M059J (cell line): ENCODE results near the gene AGAP1. TPM values are rescaled to one million over a fixed set of nuclear protein-coding genes. Genes with fewer than 3 reads are reported as not detected.

Experiments used
- DNase-seq: peaks from one replicate; pipeline ENCODE4 v3.0.0-alpha.2; 2012; ENCODE audit warnings: low read depth
- total RNA-seq: library from RNA; depleted of rRNA; stranded (reverse); fragments of >200 nt; shearing (Covaris generic); gene quantifications from 2 replicates; pipeline ENCODE4 v1.2.3, GENCODE V29; 2014

Gene AGAP1
- total RNA-seq, 1 experiment from 2014 or later = 8.7 TPM

DNA sequence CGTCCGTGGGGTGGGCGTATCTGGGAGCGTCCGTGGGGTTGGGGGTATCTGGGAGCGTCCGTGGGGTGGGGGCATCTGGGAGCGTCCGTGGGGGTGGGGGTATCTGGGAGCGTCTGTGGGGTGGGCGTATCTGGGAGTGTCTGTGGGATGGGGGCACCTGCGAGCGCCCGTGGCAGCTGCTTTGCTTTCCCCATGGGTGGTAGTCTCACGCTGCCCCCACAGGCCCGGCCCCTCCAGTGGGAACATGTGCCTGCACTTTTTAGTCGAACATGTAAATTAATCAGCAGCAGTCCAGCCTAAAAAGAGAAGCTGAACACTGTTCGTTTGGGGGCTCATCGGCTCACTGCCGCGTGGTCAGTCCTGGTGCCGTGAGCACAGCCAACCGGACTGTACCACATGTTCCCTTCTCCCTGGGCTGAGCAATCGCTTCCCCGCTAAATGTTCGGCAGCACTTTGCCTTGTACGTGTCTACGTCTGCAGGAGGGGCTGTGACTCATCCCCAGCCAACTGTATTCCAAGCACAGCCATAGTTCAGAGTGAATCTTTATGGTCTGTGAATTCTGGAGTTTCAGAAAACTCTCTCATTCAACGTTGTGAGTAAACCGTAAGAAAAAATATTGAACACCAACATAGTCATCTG, 271.5 kb downstream of the AGAP1 start:
- peak; percentile 59 for DNase-seq

DNA sequence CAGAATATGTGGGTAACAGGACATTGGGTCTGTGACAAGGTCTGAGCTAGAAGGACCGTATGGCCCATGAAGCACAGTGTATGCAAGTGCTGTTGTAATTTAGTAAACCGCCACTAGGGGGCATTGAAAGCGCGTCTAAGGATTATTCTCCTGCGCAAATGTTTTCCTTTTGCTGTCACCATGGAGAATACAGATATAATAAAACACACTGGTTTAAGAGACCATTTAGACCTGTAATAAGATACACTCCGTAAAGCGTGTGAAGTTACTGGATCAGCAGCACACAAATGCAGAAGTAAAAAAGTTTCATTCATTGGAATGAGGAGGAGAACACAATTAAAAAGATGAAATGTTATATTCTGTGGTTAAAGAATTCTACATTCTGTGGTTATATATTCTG, 272.4 kb downstream of the AGAP1 start:
- DNase-seq = peak; percentile 85

DNA sequence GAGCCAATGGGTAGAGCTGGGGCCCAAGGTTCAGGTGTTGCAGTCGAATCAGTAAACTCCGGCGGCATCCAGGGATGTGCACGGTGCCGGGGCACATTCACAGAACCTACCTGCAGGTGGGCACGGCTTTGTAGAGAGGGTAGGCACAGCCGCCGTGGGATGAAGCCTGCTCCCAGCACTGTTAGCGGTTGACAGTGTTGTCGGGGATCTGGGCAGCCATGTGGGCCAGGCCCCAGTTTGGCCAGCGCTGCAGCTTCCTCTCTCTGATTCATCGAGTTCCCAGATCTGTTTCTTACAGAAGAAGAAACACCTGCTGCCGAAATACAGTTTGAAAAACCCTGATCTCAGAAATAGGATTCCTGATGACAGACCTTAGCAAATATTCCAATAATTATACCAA, 274.8 kb downstream of the AGAP1 start:
- no peak for DNase-seq

DNA sequence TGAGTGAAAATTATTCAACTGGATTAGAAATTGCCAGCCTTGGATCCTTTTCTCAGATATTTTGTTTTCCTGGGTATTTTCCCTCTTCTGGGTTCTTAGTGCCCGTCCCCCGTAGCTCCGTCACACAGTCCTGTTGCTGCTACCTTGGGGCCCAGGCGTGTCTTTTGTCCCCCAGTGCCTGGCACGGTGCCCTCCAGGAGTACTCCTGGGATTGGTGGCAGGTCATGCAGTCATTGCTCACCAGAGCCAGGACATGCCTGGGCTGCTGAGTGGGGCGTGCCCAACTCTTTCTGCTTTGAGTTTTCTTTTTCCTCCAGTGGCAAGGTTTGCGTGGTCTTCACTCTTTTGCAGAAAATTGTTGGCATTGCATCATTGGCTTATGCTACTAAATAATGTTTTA, 275.2 kb downstream of the AGAP1 start:
- no peak for DNase-seq

DNA sequence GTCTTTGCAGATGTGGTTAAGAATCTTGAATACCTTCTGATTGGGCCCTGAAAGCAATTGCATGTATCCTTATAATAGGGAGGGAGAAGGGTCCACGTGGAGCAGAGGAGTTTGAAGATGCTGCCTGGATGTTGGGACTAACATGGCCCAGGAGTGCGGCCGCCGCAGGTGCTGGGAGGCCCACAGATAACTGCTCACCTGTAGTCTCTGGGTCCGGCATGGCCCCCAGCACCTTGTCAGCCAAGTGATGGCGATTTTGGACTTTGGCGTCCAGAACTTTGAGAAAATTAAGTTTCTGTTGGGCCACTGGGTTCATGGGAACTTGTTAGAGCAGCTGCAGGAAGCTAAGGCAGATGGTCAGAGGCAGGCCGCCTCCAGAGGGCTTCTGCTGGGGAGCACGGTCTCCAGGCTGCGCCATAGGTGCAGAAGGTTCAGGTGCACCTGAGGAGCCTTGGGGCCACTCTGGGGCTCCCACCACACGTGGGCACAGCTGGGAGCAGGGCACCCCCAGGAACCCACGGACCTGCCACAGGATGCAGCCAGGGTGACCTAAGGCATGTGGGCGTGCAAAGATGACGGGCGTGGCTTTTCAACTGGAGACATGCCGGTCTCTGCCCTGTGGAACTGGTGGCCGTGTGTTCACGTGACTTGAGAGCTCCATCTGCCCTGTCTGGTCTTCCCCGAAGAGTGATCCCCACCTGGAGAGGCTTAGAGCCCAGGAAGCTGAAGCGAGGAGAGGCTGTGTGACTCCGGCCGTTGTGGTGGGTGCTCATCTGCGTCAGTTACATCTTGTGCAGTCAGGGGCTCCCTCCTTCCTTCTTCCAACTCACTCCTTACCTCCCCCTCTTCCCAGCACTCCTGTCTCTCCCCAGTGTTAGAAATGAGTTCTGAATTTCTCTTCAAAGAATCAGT, 277.3 kb downstream of the AGAP1 start:
- DNase-seq = no peak

DNA sequence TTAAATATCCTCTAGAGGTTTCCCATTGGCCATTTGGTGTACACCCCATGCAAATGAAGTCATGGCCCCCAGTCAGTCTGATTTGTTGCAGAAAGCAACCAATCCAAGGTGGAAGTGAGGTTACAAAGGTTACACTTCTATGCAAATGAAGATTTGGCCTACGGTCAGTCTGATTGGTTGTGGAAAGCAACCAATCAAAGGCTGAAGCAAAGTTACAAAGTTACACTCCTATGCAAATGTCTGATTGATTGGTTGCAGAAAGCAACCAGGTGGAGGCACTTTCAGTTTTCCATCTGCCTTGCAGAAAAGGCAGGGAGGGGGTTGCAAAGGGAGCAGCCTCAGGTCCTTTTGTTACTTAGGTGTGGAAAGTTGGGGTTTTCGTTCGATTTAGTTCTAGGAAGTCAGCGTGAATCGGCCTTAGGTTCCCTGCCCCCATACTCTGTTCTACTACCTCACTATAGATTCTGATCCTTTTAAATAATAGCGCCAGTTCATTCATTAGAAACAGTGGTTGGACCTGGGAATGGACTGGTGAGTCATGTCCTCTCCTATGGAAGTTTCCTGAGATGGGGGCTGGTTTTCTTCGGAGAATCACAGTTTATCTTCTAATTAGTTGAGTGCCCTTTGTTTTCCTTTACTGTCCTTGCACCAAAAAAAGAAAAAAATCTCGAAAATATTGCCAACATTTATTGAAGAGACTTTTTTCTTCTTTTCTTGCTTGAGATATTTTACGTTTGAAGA, 279.5 kb downstream of the AGAP1 start:
- DNase-seq = no peak

DNA sequence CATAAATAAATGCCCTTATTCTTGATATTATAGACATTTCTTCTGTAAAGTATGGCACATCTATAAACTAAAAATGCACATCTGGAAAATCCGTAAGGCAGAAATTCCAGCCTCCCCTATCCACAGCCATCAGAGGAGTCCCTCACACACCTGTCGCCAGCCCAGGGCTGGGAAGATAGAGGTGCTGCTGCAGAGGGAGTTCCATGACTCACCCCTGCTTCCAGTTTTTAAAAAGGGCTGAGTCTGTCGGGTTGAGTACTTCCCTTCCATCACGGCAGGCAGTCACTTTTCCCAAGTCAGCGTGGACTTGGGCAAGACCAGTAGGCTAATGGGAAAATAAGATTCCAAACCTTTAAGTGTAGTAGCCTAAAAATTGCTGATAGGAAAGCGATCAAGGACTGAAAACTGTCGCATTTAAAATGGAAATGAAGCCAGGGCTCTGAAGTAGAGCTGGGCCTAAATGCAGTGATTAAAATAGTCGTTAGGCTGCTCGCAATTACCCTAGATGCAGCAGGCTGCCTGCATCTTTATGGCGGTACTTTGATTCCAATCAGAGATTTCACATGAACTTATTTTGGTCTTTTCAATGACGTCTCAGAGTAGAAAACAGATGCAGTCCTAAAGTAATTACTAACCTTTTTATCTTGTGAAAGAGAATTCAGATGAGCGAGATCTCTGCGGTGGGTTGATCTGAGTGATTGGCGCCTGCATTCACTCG, 280.5 kb downstream of the AGAP1 start:
- no peak for DNase-seq

DNA sequence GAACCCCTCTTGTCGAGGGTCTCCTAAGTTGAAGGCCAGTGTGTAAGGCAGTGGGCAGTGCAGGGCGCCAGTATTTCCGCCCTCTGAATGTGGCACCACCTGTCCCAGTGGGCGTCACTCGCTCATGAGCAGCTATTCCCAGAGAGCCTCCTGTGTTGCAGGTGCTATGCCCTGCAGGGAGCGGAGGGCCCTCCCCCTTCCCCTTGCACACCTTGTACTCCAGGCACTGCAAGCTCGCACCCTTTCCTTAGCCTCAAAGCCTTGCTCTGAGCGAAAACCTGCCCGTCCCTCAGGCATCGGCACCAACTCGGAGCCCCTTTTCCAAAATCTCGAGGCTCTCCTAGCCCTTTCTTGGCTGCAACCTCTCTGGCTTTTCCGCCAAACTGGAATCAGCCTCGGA, 282.7 kb downstream of the AGAP1 start:
- DNase-seq = no peak

DNA sequence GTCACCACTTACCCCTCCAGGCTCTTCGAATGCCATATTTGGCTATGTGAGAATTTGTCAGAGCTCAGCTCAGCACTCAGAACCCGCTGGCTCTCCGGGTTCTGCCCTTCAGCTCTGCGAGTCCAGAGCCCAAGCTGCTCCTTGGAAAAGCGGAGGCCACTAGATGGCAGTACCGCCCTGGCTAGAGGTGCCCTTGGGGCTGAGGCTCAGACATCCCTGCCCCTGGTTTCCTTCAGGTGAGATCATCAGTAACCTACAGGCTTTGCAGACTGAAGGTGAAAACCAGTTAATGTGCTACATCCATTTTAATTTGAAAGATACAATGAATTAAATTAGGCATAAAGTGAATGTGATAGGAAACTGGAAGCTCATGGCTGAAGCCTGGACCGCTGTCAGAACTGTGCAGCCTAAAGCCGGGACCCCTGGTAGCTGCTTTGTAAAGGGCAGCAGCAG, 285.6 kb downstream of the AGAP1 start:
- DNase-seq = peak; percentile 71

DNA sequence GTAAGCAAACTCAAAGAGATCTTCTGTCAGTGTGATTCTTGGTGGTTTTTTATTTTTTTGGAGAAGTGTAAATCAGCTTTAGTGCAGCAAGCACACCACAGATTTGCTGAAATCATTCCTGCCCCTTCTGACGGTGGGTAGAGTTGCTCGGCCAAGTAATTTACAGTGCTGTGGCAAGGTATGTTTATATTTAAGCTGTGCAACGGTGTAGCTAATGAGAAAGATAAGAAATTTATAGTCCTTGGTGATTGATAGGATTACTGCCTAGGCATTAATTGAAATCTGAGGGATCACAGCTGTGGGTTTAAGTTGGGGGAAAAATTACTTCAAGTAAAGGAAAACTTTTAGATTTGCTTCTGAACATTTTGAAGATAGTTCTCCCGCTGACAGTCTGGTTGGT, 286.6 kb downstream of the AGAP1 start:
- DNase-seq = no peak

DNA sequence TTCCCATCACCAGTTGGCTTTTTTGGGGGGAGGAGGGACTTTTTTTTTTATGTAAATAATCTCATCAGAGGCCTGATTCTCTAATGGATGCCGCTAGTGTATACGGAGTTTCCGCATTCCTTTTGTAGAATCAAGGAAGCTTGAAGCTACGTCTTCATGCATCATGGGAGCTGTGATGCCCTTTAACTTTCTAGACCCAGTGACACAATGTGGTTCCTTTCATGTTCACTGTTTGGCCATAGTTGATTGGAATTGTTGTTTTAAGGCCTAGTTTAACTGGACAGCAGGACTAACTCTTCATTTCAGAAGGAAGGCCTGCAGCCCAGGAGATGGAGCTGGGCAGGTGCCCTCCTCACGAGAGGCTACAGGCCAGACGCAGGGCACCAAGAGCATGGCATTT, 287.9 kb downstream of the AGAP1 start:
- no peak for DNase-seq

DNA sequence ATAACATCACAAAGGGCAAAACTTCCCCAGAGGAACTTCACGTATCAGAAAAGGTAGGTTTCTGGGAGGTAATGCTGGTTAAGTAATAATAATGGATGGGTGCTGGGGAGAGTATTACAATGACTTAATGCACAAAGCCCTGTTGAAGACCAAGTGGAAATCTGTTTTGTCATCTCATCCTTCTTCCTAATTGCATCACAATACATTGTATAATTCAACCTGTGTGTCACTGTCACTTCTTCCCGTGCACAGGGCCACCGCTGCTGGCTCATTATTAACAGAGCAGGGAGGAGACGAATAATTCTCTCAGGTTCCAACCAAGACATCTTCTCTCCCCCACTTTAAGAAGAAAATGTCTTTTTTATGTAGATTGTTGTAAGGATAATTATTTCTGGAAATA, 290.9 kb downstream of the AGAP1 start:
- no peak for DNase-seq

DNA sequence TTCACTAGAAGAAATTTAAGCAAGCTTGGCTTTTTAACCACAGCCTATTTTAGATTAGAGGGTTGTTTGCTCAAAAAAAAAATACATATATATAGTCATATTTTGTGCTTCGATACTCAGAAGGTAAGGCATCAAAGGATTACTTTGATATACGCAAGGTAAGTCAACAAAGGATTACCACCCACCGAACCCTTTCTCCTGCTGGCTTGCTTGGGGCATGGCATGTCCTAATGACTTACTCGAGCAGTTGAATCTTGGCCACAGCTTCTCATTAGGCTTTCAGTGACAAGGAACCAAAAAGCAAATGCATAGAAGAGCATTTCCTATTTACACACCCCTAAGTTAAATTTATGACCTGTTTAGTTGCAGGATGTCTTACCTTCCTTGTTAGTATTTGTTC, 295.7 kb downstream of the AGAP1 start:
- no peak for DNase-seq

DNA sequence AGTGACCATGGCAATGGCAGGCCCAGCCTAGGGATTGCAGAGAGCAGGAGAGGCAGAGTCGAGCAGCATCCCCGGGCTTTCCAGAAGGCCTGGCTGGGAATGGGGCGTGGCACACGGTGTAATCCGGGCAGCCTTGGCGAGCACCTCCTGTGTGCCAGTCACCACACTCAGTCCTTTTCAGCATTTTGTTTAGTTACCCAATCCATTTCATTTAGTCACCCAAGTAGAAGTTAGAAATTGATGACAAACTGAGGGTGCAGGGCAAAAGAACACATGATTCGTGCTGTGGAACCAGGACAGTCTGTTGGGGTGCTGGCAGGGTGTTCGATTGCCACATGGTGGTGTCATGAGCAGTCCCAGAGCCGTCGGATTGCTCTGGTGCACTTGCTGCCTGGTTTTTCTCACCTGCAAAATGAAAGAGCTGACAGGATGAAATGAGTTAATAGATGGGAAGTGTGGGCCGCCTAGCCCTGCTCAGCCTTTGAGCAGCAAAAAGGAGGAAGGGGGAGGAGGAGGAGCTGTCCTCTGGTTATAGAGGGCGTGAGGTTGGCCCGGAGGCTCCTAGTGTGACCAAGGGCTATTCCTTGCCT, 299.4 kb downstream of the AGAP1 start:
- peak; percentile 17 for DNase-seq

DNA sequence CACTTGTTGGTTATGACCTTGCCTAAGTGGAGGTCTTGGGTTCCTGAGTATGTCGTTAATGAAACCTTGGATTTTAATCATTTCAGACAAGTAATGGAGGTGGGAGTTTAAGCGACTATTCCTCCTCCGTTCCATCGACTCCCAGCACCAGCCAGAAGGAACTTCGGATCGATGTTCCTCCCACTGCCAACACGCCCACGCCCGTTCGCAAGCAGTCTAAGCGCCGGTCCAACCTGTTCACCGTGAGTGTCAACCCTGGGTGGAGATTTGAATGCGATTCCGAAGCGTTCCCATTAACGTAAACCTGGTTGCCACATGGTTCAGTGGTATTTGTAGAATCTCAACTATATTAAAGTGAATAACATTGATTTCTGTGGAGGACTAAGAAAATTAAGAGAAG, 305.4 kb downstream of the AGAP1 start:
- no peak for DNase-seq

DNA sequence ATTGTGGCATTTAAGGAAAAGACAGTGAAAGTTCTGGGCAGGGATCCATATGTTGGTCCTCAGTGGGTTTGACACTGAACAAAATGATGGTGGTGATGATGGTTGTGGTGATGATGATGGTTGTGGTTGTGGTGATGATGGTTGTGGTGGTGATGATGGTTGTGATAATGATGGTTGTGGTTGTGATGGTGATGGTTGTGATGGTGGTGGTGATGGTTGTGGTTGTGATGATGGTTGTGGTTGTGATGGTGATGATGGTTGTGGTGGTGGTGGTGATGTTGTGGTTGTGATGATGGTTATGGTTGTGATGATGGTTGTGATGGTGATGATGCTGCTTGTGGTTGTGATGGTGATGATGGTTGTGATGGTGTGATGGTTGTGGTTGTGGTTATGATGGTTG, 308.7 kb downstream of the AGAP1 start:
- no peak for DNase-seq

DNA sequence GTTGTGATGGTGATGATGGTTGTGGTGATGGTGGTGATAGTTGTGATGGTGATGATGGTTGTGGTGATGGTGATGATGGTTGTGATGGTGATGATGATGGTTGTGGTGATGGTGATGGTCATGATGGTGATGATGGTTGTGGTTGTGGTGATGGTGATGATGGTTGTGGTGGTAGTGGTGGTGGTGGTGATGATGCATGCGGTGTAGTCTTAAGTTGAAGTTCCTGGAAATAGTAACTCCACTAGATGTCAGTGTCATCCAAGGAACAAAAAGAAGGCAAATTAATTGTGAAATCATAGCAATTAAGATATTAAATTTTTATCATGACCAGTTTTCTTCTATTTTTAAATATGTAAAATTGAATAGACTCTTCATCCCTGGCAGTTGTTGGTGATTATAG, 309.2 kb downstream of the AGAP1 start:
- DNase-seq = no peak

DNA sequence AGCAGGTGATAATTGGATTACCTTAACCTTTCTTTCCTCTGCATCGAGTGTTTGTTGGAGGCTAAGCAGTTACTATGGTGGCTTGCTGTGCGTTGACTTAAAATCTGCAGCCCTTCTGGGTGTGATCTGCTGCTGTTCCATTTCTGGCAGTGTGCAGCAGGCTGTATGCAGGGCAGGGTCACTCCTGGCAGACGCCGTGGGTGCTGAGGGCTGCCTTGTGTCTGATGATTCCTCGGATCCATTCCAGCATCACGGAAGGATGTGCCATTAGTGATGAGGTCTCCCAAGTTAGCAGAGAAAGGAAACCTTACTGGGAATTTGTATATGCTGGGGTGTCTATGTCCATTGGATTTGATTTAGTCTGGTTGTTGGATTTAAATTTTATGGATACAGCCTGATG, 310.8 kb downstream of the AGAP1 start:
- no peak for DNase-seq

DNA sequence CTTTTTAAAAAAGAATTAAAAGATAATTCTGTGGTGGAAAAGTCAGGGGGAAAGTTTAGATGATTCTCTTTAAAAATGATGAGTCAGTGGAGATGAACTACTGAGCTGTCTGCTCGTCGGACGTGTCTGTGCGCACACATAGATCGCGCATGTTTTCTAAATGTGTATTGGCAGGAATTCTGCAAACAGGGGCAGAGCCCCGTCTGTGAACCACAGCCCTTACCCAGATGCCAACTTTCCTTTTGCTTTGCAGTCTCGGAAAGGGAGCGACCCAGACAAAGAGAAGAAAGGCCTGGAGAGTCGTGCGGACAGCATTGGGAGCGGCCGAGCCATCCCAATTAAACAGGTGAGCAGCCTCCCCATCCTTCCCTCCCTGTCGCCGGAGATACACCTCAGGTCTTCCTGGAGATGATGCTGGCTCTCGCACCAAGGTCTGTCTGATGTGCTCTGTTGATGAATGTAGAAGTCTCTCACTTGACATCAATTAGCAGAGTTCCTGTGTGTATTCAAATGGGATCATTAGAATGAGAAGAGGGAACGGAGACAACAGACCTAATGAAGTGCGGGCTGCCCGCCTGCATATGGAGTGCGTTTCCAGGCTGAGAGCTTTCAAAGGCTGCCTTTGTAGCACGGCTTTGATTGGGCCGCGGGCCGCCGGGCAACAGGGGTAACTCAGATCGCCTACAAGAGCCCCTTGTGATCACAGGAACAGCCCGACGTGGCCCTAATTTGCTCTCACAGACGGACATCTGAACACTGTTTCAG, 313.3 kb downstream of the AGAP1 start:
- DNase-seq = no peak

DNA sequence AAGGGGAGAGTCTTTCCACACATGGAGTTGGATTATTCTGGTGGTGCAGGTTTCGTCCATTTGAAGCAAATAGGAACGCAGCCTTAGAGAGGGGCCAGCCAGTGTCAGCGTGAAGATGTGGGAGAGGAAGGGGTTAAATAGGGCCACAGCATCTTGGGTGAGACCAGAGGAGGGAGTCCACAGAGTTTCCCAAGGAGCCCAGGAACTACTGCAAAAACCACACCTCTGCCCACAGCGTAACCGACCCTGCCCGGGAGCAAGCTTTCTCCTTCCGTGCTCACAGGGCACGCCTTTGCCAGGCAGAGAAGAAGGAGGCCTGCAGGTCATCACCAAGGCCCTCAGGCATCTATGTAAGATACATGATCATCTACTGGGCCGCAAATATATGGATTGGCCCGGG, 314.5 kb downstream of the AGAP1 start:
- DNase-seq = no peak

DNA sequence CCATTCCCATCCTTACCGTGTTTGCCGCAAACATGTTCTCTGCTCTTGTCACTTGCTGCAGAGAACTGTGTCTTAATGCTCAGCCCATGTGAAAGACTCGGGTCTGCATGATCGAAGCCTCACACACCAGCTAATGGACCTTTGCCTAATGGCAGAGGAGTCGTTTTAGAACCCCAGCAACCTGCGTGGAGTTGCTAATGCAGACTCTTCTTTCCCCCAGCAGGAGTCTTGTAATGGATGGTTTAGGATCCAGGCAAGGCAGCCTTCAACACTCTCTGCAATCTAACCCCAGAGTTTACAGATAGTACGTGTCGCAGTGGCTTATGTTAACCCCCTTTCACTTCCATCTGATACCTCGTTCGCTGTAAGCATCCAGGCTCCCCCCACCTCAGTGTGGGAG, 316.4 kb downstream of the AGAP1 start:
- DNase-seq = no peak
